Esophagus mucosa (tissue), 1 donor: Measurements from ENCODE around the gene UBAC2. TPM values are rescaled to one million over a fixed set of nuclear protein-coding genes. Genes with fewer than 3 reads are reported as not detected.
"Not testable (repeated sequence)": the region's sequence is repeated elsewhere in the genome, so short reads cannot be mapped to it uniquely, and the experiment has no call there.

Experiments used
- ATAC-seq: fragments of 200-7000 bp; cut with Tn5 transposase; one replicate; pipeline ENCODE4 v1.9.1; 2020
- total RNA-seq: library from RNA; stranded (reverse); gene quantifications from one replicate; pipeline ENCODE4 v1.2.4, GENCODE V29; 2023
- donor health status: DM: yes; HTN: yes; CAD: no.

UBAC2 gene
- total RNA-seq, 1 donor from 2014 or later = 59.4 TPM

DNA sequence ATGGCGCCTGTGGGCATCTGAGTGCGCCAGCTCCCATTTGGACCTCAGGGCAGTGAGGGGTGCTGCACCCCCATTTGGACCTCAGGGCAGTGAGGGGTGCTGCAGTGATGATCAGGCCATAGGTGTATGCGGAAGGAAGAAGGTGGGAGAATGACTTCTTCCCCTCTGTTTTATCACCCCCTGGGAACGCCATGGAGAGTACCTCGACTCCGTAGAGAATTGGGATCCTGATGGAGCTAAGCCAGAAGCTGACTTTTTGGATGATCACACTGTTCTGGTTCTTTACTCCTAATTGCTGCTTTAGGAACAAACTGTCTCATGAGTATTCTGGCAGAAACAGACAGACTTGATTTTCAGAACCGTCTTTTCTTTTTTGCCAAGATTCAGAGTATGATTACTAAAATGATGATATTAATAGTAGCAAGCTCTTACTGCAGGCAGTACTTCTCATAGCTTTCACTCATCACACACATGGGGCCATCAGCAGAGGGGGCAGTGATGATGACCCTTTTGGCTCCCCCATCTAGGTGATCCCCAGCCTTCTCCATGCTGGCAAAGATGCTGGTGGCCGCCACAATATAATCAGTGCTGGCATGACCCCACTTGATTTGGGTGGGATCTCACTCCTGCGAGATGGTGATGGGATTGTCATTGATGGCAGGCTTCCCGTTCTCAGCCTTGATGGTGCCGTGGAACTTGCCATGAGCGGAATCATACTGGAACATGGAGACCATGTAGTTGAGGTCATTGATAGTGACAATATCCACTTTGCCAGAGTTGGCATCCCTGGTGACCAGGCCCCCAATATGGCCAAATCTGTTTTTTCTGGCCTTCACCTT lies 10.3 kb upstream of the UBAC2 start:
- ATAC-seq = no peak

DNA sequence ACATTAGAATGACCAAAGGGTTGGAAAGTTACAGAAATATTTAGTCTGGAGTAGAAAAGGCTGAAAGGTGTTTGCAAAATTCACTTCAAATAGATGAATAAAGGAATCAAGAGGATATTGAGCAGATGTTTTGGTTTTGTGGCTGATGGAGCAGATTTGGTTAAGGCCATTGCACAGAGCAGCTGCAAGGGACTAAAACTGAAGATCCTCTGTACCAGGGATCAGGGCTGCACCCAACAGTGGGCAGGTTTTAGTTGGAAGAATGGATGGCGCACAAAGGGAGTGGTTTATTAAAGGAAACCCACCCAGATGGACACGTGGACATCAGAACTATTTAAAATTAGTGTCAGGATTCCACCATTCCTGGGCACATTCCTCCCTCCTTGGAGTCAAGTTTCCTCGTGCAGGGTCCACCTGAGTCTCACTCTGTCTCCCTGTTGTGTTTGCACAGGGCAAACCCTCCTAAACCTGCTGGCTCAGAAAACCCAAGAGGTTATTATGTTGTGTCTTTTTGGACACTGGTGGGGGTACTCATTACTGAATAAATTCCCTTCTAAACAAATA lies 9.2 kb upstream of the UBAC2 start:
- ATAC-seq = no peak

DNA sequence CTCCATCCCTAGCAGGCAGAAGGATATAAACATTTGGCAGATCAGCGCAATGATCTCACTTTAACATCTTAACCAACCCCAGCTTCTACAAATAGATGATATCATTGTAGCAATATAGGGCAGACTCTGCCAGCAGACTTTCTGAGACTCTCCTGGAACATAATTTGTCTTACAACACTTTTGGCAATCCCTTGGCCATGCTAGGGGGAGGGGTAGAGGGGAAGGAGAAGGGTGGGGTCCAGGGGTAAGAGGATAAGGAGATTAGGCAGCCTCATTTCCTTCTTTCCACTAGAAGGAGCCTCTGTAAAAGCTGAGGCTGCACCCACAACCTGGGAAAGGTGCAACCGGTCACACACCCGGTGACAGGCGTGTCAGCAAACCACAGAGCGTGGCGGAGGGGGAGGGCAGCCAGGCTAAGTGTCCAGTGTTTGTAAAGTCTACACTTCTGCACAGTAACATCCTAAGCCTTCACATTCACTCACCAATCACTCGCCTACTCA lies 8.7 kb upstream of the UBAC2 start:
- peak; percentile 87 for ATAC-seq

DNA sequence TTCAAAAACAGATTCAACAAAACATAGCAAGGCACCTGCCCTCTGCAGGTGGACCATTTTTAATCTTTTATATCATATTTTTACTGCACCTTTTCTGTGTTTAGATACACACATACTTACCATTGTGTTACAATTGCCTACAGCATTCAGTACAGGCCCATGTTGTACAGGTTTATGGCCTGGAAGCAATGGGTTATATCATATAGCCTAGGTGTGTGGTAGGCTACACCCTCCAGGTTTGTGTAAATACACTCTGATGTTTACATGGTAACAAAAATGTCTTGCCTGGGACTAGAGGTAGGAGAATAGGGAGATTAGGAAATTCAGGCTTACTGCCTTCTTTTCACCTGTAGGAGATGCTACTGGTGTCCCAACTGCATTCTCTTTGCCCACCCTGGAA lies 8.2 kb upstream of the UBAC2 start:
- no peak for ATAC-seq

DNA sequence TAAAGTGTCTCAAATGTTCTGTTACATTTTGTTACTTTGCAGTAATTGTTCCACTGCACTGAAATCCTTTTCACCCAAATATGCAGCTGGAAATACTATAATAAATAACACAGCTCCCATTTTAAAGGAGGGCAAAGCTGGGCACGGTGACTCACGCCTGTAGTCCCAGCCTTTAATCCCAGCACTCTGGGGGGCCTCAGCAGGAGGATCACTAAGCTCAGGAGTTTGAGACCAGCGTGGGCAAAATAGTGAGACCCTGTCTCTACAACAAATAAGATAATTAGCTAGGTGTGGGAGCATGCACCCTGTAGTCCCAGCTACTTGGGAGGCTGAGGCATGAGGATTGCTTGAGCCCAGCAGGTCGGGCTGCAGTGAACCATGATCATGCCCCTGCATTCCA lies 7.5 kb upstream of the UBAC2 start:
- no peak for ATAC-seq

DNA sequence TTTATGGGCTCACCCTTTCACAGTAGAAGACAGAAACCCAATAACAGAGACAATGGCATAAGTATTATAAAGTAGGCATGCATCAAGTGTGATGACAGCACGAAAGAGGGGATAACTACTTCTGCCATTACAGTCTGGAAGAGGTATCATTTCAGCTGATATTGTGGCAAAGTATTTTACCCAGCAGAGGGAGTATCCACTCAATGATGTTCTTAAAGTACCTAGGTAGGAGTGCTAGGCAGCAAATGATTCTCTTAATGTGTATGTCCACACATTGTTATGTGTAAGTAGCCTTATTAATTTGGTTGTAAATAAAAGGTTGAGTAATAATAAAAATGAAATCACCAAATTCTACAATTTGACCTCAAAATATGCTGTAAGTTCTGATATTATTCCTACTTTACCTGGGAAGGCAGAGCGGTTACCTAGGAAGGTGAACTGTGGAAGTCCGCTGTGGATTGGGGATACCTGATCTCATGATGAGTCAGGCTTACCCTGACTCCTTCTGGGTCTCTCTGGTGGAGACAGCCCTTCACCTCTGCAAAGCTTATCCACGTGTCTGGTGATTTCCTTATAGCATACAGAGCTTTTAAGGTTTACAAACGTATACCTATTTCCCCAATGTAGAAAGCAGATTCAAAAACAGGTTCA lies 4.1 kb upstream of the UBAC2 start:
- no peak for ATAC-seq

DNA sequence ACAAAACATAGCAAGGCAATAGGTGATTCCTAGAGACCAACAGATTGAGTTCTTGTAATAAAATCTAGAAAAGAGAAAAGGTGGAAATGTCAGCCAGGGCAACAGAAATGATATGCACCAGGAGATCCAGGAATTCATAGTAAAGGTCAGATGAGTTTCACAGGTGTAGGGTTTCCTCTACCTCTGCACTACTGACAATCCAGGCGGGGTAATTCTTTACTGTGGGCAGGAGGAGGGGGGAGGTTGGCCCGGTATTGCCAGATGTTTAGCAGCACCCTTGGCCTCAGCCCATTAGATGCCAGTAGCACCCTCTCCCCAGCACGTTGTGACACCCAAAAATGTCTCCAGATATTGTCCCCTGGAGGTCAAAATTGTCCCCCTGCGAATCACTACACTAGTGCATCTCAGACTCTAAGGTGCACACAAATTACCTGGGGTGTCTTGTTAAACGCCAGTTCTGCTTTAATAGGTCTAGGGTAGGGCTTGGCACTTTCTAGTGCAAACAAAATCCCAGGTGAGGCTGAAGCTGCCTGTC lies 3.5 kb upstream of the UBAC2 start:
- no peak for ATAC-seq

DNA sequence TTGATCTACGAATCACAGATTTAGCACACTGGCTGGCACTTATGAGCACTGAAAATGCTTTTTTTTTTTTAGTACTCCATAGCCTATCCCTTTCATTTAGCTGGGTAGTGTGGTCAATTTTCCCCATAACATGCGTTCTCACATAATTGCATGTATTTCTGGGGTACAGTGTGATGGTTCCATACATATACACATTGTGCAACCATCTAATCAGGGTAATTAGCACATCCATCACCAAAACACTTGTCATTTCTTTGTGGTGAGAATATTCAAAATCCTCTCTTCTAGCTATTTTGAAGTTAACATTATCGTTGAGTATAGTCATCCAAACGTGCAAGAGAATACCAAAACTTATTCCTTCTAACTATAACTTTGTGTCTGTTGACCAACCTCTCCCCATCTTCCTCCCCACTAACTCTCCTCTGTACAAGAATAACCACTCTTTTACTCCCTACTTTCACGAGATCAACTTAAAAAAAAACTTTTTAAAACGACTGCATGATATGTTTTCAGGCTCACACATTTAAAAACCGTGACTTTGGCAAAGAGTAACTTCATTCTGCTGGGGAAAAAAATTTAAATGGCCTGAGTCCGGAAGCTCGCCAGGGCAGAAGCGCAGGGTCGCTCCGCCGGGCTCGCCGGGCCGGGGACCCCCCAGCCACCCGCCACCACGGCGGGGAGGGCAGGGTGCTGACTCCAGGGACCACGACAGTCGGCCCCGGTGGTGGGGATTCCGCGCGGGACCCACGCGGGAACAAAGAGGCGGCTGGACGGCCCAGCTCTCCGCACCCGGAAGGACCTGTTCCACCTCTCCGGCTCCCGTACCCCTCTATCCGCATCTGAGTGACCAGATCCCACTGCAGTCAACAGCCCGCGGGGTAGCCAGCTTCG lies 868 bp upstream of the UBAC2 start:
- ATAC-seq = peak; percentile 24

DNA sequence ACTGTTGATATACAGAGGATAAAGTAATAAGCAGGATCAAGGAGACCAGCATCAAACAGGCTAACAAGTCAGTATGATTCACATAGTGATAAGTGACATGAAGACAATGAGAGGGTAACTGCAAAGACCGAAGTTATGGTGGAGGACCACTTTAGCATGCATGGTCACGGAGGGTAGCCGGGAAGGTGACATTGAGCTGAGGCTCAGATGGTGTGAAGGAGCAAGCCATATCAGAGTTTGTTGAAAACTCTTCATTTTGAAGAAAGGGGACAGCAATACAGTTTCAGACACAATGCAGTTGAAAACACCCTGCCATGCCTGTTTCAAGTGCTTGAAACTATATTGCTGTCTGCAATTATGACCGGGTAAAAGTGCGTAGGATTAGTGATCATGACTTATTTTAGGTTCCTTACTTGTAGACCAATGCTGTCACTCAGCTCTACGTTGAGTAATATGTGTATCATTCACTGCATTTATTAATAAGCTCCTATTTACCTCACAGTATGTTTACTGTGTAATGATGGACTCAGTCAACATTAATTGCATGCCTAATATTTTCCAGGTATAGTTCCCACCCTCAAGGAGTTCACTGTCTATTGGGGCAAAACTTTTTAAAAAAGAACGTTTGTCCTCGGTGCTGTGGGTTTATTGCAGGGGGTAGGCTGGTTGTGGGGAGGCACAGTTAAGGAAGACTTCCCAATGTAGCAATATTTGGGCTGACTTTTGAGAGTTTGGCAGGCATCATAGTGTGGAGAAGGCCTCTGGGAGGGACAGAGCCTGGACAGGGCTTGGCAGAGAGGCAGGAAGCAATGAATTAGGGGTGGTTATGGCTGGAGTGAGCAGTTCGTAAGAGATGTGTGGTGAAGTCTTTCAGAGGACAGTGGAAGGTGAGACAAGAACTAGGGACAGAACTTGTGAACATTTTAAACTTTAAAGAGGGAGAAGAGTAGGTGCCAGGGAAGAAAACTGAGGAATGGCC lies 3.2 kb downstream of the UBAC2 start:
- ATAC-seq = no peak

DNA sequence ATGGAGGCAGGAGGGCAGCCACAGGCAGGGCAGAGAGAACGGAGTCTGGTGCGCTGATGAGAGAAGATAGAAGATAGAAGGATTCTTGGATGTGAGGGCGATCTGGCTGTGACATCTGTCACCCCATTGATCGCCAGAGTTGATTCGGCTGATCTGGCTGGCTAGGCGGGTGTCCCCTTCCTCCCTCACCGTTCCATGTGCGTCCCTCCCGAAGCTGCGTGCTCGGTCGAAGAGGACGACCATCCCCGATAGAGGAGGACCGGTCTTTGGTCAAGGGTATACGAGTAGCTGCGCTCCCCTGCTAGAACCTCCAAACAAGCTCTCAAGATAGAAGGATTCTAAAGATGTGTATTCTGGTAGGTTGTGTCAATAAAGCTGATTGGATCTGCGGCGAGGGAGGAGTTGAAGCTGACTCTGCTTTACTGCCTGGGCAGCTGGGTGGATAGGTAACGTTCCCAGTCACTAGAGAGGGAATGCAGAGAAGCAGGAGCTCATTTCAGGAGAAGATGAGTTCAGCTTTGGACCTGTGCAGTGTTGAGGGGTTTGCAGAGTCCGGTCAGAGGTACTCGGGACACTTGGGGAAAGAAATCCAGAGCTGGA lies 5.1 kb downstream of the UBAC2 start:
- no peak for ATAC-seq

DNA sequence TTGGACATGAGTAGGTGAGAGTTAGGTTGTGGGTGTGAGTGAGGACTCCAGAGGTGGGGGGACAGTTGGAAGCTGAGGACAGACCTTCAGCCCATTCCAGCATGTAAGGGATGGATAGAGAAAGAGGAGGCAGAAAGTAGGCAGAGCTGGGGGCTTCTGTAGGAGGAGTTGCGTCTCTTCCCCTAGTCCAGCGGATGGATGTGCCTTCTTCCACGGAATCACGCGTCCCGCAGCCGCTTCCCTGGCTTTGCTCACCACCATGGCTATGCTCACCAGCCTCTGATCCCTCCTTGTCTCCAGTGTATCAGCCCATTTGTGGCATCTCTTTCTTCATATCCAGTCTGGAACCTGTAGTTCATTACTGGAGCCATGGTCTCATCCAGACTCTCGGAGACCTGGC lies 5.6 kb downstream of the UBAC2 start:
- ATAC-seq = no peak

DNA sequence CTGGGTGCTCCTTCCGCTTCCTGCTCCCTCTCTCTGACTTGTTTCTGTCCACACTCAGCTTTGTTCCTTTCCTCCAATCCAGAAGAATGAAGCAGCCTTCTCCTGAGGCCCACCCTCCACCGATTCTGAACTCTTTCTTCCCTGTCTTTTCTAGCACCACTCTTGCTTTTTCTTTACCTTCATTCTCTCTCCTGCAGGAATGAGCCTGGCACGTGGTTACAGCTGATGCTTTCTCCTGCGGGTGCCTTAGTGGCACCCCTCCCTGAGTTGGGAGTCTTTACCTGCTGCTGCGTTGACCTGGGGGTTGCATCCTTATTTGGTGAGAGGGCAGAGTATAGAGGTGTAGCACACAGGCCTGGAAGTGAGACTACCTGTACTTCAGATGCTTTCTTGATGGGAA lies 6.2 kb downstream of the UBAC2 start:
- no peak for ATAC-seq

DNA sequence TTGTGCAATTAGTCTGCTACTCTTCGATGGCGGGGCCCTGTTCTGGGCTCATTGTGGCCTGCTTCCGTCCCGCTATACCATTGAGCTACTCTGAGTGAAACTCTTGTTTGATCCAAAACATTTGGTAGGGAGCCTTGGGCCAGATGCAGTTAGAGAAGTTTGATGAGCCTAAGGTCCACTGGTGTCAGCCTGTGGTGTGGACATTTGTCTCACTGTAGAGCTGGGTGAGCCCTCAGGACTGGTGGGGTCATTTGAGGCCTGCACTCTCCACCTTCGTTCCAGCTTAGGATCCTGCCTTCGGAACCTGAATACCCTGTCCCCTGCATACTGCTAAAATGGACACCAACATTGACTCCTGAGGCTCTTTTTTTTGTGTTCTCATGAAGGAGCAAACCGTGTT lies 6.9 kb downstream of the UBAC2 start:
- no peak for ATAC-seq

DNA sequence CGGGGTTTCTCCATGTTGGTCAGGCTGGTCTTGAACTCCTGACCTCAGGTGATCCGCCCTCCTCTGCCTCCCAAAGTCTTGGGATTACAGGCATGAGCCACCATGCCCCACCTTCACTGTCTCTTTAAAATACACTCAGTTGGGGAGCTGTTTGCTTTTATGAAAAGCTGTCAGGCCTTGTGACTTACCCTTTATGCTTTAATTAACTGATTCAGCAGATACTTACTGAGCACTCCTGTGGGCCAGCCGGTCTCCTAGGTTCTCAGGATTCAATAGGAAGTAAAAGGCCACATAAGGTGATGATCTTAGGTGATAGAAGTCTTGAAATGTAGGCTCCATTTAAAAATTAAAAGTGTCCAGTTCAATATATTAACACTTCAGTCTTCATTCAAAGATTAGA lies 7.5 kb downstream of the UBAC2 start:
- peak; percentile 68 for ATAC-seq

DNA sequence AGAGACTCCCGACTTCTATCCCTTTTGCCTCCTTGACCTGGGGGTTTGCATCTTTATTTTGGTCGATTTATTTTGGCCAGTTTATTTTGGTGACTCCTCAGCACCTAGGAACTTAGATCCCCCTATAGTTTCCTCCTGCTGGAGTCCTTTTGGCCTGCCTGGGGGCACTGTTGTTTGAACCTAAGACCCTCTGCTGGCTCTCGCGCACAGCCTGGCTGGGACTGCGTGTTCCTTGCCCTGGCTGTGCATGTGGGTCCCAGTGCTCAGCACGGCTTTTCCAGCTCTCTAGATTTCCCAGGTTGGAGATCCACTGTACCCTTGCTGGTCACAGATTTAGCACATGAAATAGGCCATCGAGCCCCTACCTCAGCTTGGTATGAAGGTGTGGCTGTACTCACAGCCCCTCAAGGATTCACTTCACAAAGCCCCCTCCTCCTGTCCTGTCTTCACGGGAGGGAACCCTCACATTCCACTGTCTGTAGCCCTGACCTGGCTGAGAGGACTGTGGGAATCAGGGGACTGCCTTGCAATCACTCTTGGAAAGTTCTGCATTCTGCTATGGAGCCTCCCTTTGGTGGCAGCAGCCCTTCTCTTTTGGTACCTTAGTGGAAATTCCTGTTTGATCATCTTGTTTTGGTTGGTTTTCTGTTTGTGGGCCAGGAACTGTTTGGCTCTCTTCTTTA lies 8.3 kb downstream of the UBAC2 start:
- ATAC-seq = no peak

DNA sequence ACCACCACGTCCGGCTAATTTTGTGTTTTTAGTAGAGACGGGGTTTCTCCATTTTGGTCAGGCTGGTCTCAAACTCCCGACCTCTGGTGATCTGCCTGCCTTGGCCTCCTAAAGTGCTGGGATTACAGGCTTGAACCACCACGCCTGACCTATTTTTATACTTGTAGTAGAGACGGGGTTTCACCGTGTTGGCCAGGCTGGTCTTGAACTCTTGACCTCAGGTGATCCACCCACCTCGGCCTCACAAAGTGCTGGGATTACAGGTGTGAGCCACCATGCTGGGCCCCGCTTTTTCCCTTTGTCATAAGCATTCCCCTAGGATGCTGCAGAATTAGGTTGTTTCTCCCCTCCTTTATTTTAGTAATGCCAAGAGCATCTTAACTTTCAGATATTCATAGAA lies 10.0 kb downstream of the UBAC2 start:
- ATAC-seq = not testable (repeated sequence)

DNA sequence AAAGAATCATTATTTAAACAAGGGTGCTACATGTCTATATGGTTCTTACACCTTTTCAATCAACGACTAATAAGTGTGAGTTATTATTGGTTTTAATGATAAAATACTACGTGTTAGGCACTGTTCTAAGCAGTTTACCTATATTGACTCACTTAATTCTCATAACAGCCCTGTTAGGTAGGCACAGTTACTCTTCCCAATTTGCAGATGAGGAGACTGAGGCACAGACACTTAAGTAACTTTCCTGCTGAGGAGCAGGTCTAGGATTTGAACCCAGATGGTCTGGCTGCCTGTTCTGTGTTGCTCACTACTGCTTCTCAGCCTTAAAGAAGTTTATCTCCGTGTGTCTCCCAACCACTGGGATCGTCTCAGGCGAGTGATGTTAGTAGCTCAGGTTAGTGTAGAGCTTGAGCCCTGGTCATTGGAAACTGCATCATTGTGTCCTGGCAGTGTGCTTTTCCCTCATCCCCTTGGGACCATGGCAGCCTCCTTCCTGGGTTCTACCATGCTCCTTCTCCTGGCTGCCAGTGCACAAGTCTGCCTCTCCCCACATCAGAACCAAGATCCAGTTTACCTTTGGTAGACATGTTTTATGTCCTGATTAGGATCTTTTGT lies 10.9 kb downstream of the UBAC2 start:
- no peak for ATAC-seq

DNA sequence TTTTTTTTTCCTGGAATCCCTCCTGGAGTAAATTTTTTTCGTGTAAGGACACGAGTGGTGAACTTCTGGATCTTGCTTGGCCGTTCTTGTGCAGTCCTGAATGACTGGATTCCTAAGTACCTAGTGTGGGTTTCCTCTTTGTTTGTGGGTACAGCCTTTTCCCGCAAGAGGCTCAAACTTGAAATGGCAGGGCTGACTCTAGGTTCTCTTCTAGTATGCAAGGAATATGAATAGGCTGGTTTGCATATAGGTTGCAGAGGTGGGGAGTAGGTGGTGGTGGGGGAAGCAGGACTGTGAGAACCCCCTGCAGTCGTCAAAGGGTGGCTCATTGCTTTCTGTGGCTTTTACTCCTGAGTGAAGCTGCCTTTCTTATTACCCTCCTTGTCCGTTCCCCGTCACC lies 13.6 kb downstream of the UBAC2 start:
- ATAC-seq = peak; percentile 81

DNA sequence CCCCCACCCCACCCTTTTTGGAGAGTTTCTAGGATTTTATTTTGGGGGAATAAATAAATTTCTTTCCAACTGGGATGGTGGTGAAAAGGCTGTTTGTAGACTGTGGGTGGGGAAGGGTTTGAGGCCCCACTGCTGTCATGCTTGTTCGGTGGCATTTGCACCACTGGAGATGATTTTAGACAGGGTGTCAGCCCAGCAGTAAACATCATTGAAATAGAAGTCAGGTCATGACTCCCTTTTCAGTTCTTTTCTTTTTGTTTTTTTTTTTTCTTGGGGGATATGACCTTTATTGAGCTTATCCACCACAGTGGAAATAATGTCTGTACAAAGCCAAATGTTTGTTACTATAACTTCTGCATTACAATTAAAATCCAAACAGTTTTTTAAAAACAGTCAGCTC lies 14.1 kb downstream of the UBAC2 start:
- no peak for ATAC-seq
